ENCODE data around the gene TRIM7.

Gene TRIM7

GRCh38 chr5:181204826-181205760, at the start of gene TRIM7:
TRIM7 (minus strand) TSS chr5:181205196; CDS start chr5:181205110, 86 bp downstream.
- peak; percentile 33 for DNase-seq (ENCODE audit: low spot score)

- no peak for DNase-seq (ENCODE audit: low spot score)
These were observed 43.3 kb upstream of the TRIM7 start for GRCh38 chr5:181248277-181248676.

- peak; percentile 88 for DNase-seq (ENCODE audit: low spot score)
These were observed 41.5 kb upstream of the TRIM7 start for GRCh38 chr5:181246276-181247049.

- no peak for DNase-seq (ENCODE audit: low spot score)
These were observed 40.7 kb upstream of the TRIM7 start for GRCh38 chr5:181245427-181246275.

GRCh38 chr5:181243564-181244343, 38.8 kb upstream of the TRIM7 start, which contains the start of gene RACK1:
RACK1 (minus strand) TSS chr5:181243906; CDS start chr5:181243800, 106 bp downstream.
- peak; percentile 90 for DNase-seq (ENCODE audit: low spot score)

- no peak for DNase-seq (ENCODE audit: low spot score)
These were observed 38.1 kb upstream of the TRIM7 start for GRCh38 chr5:181243018-181243563.

- DNase-seq (ENCODE audit: low spot score), result no peak
These were observed 37.0 kb upstream of the TRIM7 start for GRCh38 chr5:181242031-181242451.

GRCh38 chr5:181241393-181241975, 36.5 kb upstream of the TRIM7 start:
- peak; percentile 98 for DNase-seq (ENCODE audit: low spot score)

- DNase-seq (ENCODE audit: low spot score), result no peak
These were observed 34.2 kb upstream of the TRIM7 start for GRCh38 chr5:181239062-181239663.

- DNase-seq (ENCODE audit: low spot score), result no peak
These were observed 32.9 kb upstream of the TRIM7 start for GRCh38 chr5:181237729-181238385.

- no peak for DNase-seq (ENCODE audit: low spot score)
These were observed 32.1 kb upstream of the TRIM7 start for GRCh38 chr5:181236954-181237641.

GRCh38 chr5:181236471-181236870, 31.5 kb upstream of the TRIM7 start:
- no peak for DNase-seq (ENCODE audit: low spot score)

- DNase-seq (ENCODE audit: low spot score), result no peak
These were observed 30.8 kb upstream of the TRIM7 start for GRCh38 chr5:181235689-181236366.

- no peak for DNase-seq (ENCODE audit: low spot score)
These were observed 30.3 kb upstream of the TRIM7 start for GRCh38 chr5:181235323-181235688.

- DNase-seq (ENCODE audit: low spot score), result no peak
These were observed 29.7 kb upstream of the TRIM7 start for GRCh38 chr5:181234455-181235306.

- DNase-seq (ENCODE audit: low spot score), result no peak
These were observed 28.9 kb upstream of the TRIM7 start for GRCh38 chr5:181233801-181234454.
